Lower leg skin (tissue), 4 donors: ENCODE results near the gene GRIP1. TPM values are rescaled to one million over a fixed set of nuclear protein-coding genes. Genes with fewer than 3 reads are reported as not detected.

Experiments
- DNase-seq, 2 donors: peaks; one replicate each; pipeline ENCODE4 v3.0.0-alpha.2; 2019; ENCODE audit warnings: low spot score in 2 of 2
- H3K4me3 ChIP-seq: fragments of 200-600 bp; sonication (generic); 2 replicates; pipeline ENCODE4 v1.5.1; 2017; ENCODE audit warnings: mild to moderate bottlenecking, low read depth; ENCODE audit not compliant: poor library complexity, severe bottlenecking
- CTCF ChIP-seq, 3 donors: fragments of 450-650 bp; IDR thresholded peaks; one replicate each; pipeline ENCODE4 v1.5.1; 2016; ENCODE audit warnings: antibody characterized with exemption in 3 of 3, mild to moderate bottlenecking in 3 of 3, moderate library complexity in 2 of 3
- POLR2A ChIP-seq, 2 donors: fragments of 450-650 bp; IDR thresholded peaks; one replicate each; pipeline ENCODE4 v1.6.1; 2016 to 2017; ENCODE audit warnings: antibody characterized with exemption in 2 of 2, mild to moderate bottlenecking in 1 of 2, moderate library complexity in 1 of 2
- WGBS, 2 donors: methylation state at CpG; one replicate each; pipeline ENCODE4 v1.1.5; 2018; 5-methylcytosine and 5-hydroxymethylcytosine counted together
- intact Hi-C: fragments of 100-400 bp; cut with DNase I; formaldehyde crosslinking; loops from one replicate; pipeline ENCODE4 v1.15.0; 2023; ENCODE audit warnings: low total_unique reads
- total RNA-seq, 4 donors: library from RNA; depleted of rRNA; stranded (reverse); fragments of >200 nt; gene quantifications; one replicate each; pipeline ENCODE4 v1.1.0, GENCODE V29; 2016

GRIP1 gene
- total RNA-seq, 4 donors from 2014 or later, result 11.5 to 25.3 (median 12.3) TPM

- WGBS, 2 donors, result 49 to 55% methylated on average over 3 of the region's 3 CpGs
- intact Hi-C loops, result no loop called here
Measured at GRCh38 chr12:66482351-66483203, 196.3 kb downstream of the GRIP1 start.

GRCh38 chr12:66467932-66468331, 210.9 kb downstream of the GRIP1 start:
- no peak for TF ChIP-seq POLR2A (IDR thresholded peaks at IDR 0.05)
- TF ChIP-seq CTCF (IDR thresholded peaks at IDR 0.05), result no peak
- no peak for DNase-seq
- intact Hi-C loops, result no loop called here

More at GRCh38 chr12:66482351-66483203, 196.3 kb downstream of the GRIP1 start:
- no peak for DNase-seq
- no peak overlapping the region for H3K4me3 ChIP-seq
- no peak for TF ChIP-seq CTCF (IDR thresholded peaks at IDR 0.05)
- no peak for TF ChIP-seq POLR2A (IDR thresholded peaks at IDR 0.05)

GRCh38 chr12:66461331-66461730, 217.5 kb downstream of the GRIP1 start:
- WGBS, 2 donors, result 73 to 79% methylated on average over 3 of the region's 3 CpGs
- no peak overlapping the region for H3K4me3 ChIP-seq
- intact Hi-C loops, result no loop called here
- no peak for DNase-seq
- TF ChIP-seq POLR2A (IDR thresholded peaks at IDR 0.05) (no peak), CTCF (IDR thresholded peaks at IDR 0.05) (no peak)

More at GRCh38 chr12:66467932-66468331, 210.9 kb downstream of the GRIP1 start:
- no peak overlapping the region for H3K4me3 ChIP-seq

- intact Hi-C loops, result no loop called here
- TF ChIP-seq POLR2A (IDR thresholded peaks at IDR 0.05), result no peak
- no peak for TF ChIP-seq CTCF (IDR thresholded peaks at IDR 0.05)
Measured at GRCh38 chr12:66459944-66460482, 218.9 kb downstream of the GRIP1 start.

GRCh38 chr12:66456612-66457011, 222.3 kb downstream of the GRIP1 start:
- no peak overlapping the region for H3K4me3 ChIP-seq
- WGBS, 2 donors, result 24 to 36% methylated on average over 2 of the region's 2 CpGs
- intact Hi-C loops, result no loop called here
- no peak for DNase-seq
- TF ChIP-seq CTCF (IDR thresholded peaks at IDR 0.05), result no peak
- TF ChIP-seq POLR2A (IDR thresholded peaks at IDR 0.05), result no peak

More at GRCh38 chr12:66459944-66460482, 218.9 kb downstream of the GRIP1 start:
- H3K4me3 ChIP-seq, result no peak overlapping the region
- no peak for DNase-seq
- WGBS, 2 donors, result 72 to 87% methylated on average over 7 of the region's 7 CpGs
